ENCODE measurements around the gene EMILIN1.
A peak's percentile ranks its signal among the peaks of the same experiment; 100 is the strongest.

Gene EMILIN1

GRCh38 chr2:27049422-27050280 is 28.8 kb upstream of the EMILIN1 start:
- H3K27ac ChIP-seq (ENCODE audit: low read depth, low read length) = peak overlapping the region; percentile 81
- H4K20me1 ChIP-seq (ENCODE audit: control insufficient read depth, insufficient read depth, low read depth, low read length) = no peaks in the 10 kb centered on the region
- no peaks in the 10 kb centered on the region for H3K9me3 ChIP-seq (ENCODE audit: control insufficient read depth, insufficient read depth, low read length)
- peaks cover 16% of the 10 kb centered on the region for H3K4me1 ChIP-seq (ENCODE audit: control insufficient read depth, low read length)
- peak overlapping the region; percentile 93 for H3K4me2 ChIP-seq (ENCODE audit: low read length)
- no peaks in the 10 kb centered on the region for H3K27me3 ChIP-seq (ENCODE audit: control insufficient read depth, low read length)
- H3K79me2 ChIP-seq (ENCODE audit: control insufficient read depth, low read length) = peaks cover 4% of the 10 kb centered on the region
- peaks cover 12% of the 10 kb centered on the region for H3F3A ChIP-seq (ENCODE audit: control insufficient read depth, insufficient read depth)
- no peak for TF ChIP-seq EZH2phosphoT487 (IDR thresholded peaks at IDR 0.05; ENCODE audit: borderline replicate concordance, low read length)
- TF ChIP-seq, protein P1, sequence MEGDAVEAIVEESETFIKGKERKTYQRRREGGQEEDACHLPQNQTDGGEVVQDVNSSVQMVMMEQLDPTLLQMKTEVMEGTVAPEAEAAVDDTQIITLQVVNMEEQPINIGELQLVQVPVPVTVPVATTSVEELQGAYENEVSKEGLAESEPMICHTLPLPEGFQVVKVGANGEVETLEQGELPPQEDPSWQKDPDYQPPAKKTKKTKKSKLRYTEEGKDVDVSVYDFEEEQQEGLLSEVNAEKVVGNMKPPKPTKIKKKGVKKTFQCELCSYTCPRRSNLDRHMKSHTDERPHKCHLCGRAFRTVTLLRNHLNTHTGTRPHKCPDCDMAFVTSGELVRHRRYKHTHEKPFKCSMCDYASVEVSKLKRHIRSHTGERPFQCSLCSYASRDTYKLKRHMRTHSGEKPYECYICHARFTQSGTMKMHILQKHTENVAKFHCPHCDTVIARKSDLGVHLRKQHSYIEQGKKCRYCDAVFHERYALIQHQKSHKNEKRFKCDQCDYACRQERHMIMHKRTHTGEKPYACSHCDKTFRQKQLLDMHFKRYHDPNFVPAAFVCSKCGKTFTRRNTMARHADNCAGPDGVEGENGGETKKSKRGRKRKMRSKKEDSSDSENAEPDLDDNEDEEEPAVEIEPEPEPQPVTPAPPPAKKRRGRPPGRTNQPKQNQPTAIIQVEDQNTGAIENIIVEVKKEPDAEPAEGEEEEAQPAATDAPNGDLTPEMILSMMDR (IDR thresholded peaks at IDR 0.05; ENCODE audit: low read depth, low read length, poor library complexity, severe bottlenecking) = no peak
- no peaks in the 10 kb centered on the region for H3K9me2 ChIP-seq (replicated peaks; ENCODE audit: control insufficient read depth, low read length)
- H3K4me3 ChIP-seq (ENCODE audit: low read length) = peak overlapping the region; percentile 85
- peaks cover 8% of the 10 kb centered on the region for H3K36me3 ChIP-seq (ENCODE audit: control insufficient read depth, low read length)

- Histone ChIP-seq H3K4me3 (ENCODE audit: low read length) (peak overlapping the region; percentile 85), H3K9me2 (replicated peaks; ENCODE audit: control insufficient read depth, low read length) (no peaks in the 10 kb centered on the region), H3K27me3 (ENCODE audit: control insufficient read depth, low read length) (no peaks in the 10 kb centered on the region), H3K79me2 (ENCODE audit: control insufficient read depth, low read length) (peaks cover 4% of the 10 kb centered on the region), H3K4me2 (ENCODE audit: low read length) (peak overlapping the region; percentile 93), H3K27ac (ENCODE audit: low read depth, low read length) (peak overlapping the region; percentile 81), H3K4me1 (ENCODE audit: control insufficient read depth, low read length) (peaks cover 16% of the 10 kb centered on the region), H3K36me3 (ENCODE audit: control insufficient read depth, low read length) (peaks cover 16% of the 10 kb centered on the region), H3K9me3 (ENCODE audit: control insufficient read depth, insufficient read depth, low read length) (no peaks in the 10 kb centered on the region), H4K20me1 (ENCODE audit: control insufficient read depth, insufficient read depth, low read depth, low read length) (no peaks in the 10 kb centered on the region), H3F3A (ENCODE audit: control insufficient read depth, insufficient read depth) (peaks cover 9% of the 10 kb centered on the region)
- TF ChIP-seq EZH2phosphoT487 (IDR thresholded peaks at IDR 0.05; ENCODE audit: borderline replicate concordance, low read length) = no peak
- TF ChIP-seq, protein P1 (IDR thresholded peaks at IDR 0.05; ENCODE audit: low read depth, low read length, poor library complexity, severe bottlenecking) = no peak
These were observed 28.0 kb upstream of the EMILIN1 start for GRCh38 chr2:27050281-27050995.

DNA sequence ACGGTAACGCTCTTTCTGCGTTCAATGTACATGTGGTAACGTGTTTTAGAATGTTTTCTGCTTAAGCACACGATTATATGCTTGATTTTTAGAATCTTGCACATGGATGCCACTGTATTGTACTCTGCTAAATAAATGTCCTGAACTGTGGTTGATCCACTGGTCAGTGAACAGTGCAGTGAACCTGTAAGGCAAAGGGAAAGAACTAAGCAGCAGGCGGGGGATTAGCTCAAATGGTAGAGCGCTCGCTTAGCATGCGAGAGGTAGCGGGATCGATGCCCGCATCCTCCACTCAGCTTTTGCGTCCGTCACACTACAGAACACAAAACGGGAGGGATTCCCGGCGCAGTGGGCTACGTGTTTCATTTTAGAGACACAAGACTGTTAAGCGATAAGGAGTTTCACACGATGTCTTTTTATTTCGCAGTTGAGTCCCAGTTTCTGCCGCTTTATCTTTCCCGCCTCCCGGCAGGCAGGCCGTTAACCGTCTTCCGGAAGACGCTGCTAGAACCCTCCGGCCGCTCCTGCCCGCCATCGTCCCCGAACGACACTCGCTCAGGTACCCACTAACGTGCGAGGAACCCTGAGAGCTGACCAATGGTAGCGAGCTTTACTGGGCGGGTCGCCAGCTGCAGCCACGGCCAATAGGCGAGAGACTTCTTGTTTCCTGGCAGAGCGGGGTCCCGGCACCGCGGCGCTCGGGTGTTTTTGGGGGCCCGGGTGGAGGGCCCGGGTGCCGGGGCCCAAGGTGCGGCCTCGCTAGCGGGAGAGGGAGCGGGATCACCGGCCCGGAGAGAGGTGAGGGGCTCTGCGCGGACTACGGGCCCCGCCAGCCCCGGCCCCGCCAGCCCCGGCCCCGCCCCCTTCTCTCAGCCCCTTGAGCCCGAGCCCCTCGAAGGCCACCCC is 27.2 kb upstream of the EMILIN1 start, which contains the start of gene AGBL5:
TSS of gene AGBL5 (plus strand) at position 673 of the 906 bp plus-strand sequence. CDS start 1,291 bp downstream, outside the sequence.
- Histone ChIP-seq H3K27ac (ENCODE audit: low read depth, low read length) (peak within 1 kb of the TSS; percentile 81), H3K36me3 (ENCODE audit: control insufficient read depth, low read length) (peaks cover 24% of the 10 kb centered on the region), H3K4me2 (ENCODE audit: low read length) (peak within 1 kb of the TSS; percentile 93), H3K9me2 (replicated peaks; ENCODE audit: control insufficient read depth, low read length) (no peaks in the 10 kb centered on the region), H3K79me2 (ENCODE audit: control insufficient read depth, low read length) (peaks cover 4% of the 10 kb centered on the region), H4K20me1 (ENCODE audit: control insufficient read depth, insufficient read depth, low read depth, low read length) (no peaks in the 10 kb centered on the region), H3K4me3 (ENCODE audit: low read length) (peak within 1 kb of the TSS; percentile 85), H3K4me1 (ENCODE audit: control insufficient read depth, low read length) (peaks cover 16% of the 10 kb centered on the region), H3K9me3 (ENCODE audit: control insufficient read depth, insufficient read depth, low read length) (no peaks in the 10 kb centered on the region), H3K27me3 (ENCODE audit: control insufficient read depth, low read length) (no peaks in the 10 kb centered on the region), H3F3A (ENCODE audit: control insufficient read depth, insufficient read depth) (peaks cover 8% of the 10 kb centered on the region)
- no peak for TF ChIP-seq EZH2phosphoT487 (IDR thresholded peaks at IDR 0.05; ENCODE audit: borderline replicate concordance, low read length)
- TF ChIP-seq, protein P1 (IDR thresholded peaks at IDR 0.05; ENCODE audit: low read depth, low read length, poor library complexity, severe bottlenecking) = no peak
